Upper lobe of left lung (tissue), 6 donors: ENCODE results near the gene VPS13A. TPM values are rescaled to one million over a fixed set of nuclear protein-coding genes. Genes with fewer than 3 reads are reported as not detected.

Experiments
- ATAC-seq, 2 donors: fragments of 200-7000 bp; cut with Tn5 transposase; one replicate each; pipeline ENCODE4 v1.9.1; 2022; ENCODE audit warnings: mild to moderate bottlenecking in 2 of 2, moderate library complexity in 2 of 2; ENCODE audit not compliant: low FRiP score in 2 of 2
- DNase-seq, 2 donors: peaks; one replicate each; pipeline ENCODE4 v3.0.0-alpha.2; 2019 to 2020
- H3K27ac ChIP-seq, 4 donors: fragments of 200-600 bp; sonication (generic); one replicate each; pipeline ENCODE4 v1.5.1; 2016 to 2019
- H3K27me3 ChIP-seq, 4 donors: fragments of 200-600 bp; sonication (generic); one replicate each; pipeline ENCODE4 v1.5.1; 2017 to 2019
- H3K36me3 ChIP-seq, 4 donors: fragments of 200-600 bp; sonication (generic); one replicate each; pipeline ENCODE4 v1.5.1; 2016 to 2019
- H3K4me1 ChIP-seq, 4 donors: fragments of 200-600 bp; sonication (generic); one replicate each; pipeline ENCODE4 v1.5.1; 2018 to 2019
- H3K4me3 ChIP-seq, 4 donors: fragments of 200-600 bp; sonication (generic); one replicate each; pipeline ENCODE4 v1.5.1; 2017 to 2019; ENCODE audit warnings: mild to moderate bottlenecking in 2 of 4, moderate library complexity in 1 of 4
- H3K9me3 ChIP-seq, 4 donors: fragments of 200-600 bp; sonication (generic); one replicate each; pipeline ENCODE4 v1.5.1; 2018 to 2019
- EP300 ChIP-seq, 4 donors: sonication (generic); formaldehyde crosslinking; IDR thresholded peaks; one replicate each; pipeline ENCODE4 v1.5.1; 2017; ENCODE audit warnings: antibody characterized with exemption in 4 of 4, control low read depth in 2 of 4
- POLR2A ChIP-seq, 4 donors: fragments of 450-650 bp; IDR thresholded peaks; one replicate each; pipeline ENCODE4 v1.5.1; 2016 to 2017; ENCODE audit warnings: antibody characterized with exemption in 4 of 4, mild to moderate bottlenecking in 2 of 4
- POLR2AphosphoS5 ChIP-seq, 2 donors: sonication (generic); formaldehyde crosslinking; IDR thresholded peaks; one replicate each; pipeline ENCODE4 v1.5.1; 2017; ENCODE audit warnings: antibody characterized with exemption in 2 of 2
- WGBS, 2 donors: methylation state at CpG; one replicate each; pipeline ENCODE4 v1.1.5; 2017 to 2018; 5-methylcytosine and 5-hydroxymethylcytosine counted together
- total RNA-seq, 6 donors: library from RNA; depleted of rRNA in 4 of 6; stranded (reverse); fragments of >200 nt in 4 of 6; gene quantifications; one replicate each; pipeline versions ENCODE4 v1.1.0 to v1.2.1, GENCODE V29; 2016 to 2021
- TF ChIP-seq, protein P1 (sequence below), 6 experiments: fragments of 450-650 bp in 4 of 6; fragments of 200-600 bp in 2 of 6; sonication (generic) in 2 of 6; IDR thresholded peaks; one replicate each; pipeline ENCODE4 v1.5.1; 2016 to 2019; ENCODE audit warnings: antibody characterized with exemption in 6 of 6
- donor health status: DM: no; HTN: no; CAD: no; lungs with moderate emphysema.
- donor health status: DM: no; HTN: yes; CAD: no; lungs with severe emphysema.

Gene VPS13A
- total RNA-seq, 6 donors from 2014 or later, result 21.6 to 90.0 (median 31.4) TPM

DNA sequence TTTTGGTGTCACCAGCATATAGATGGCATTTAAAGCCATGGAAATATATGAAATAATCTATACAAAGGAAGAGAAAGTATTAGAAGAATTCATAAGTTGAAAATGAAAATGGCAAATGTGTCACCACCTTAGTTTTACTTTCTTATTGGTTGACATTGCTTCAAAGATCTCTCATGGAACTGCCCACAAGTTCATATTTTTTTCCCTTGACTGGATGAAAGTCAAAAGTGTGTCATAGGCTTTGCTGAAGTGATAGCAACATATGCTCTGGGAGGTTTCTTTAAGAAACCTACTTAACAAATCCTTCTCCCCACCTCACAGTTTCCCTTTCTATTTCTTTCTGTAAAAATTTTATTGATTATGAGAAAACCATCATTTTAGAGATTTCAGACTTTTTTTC lies 127.2 kb downstream of the VPS13A start:
- ATAC-seq, result no peak
- Histone ChIP-seq H3K4me1 (no peaks in the 10 kb centered on the region), H3K36me3 (no peaks in the 10 kb centered on the region), H3K27ac (no peak overlapping the region), H3K4me3 (no peak overlapping the region), H3K27me3 (no peaks in the 10 kb centered on the region), H3K9me3 (no peaks in the 10 kb centered on the region)
- DNase-seq, result no peak
- TF ChIP-seq EP300 (IDR thresholded peaks at IDR 0.05), result no peak
- no peak for TF ChIP-seq POLR2AphosphoS5 (IDR thresholded peaks at IDR 0.05)
- TF ChIP-seq, protein P1, sequence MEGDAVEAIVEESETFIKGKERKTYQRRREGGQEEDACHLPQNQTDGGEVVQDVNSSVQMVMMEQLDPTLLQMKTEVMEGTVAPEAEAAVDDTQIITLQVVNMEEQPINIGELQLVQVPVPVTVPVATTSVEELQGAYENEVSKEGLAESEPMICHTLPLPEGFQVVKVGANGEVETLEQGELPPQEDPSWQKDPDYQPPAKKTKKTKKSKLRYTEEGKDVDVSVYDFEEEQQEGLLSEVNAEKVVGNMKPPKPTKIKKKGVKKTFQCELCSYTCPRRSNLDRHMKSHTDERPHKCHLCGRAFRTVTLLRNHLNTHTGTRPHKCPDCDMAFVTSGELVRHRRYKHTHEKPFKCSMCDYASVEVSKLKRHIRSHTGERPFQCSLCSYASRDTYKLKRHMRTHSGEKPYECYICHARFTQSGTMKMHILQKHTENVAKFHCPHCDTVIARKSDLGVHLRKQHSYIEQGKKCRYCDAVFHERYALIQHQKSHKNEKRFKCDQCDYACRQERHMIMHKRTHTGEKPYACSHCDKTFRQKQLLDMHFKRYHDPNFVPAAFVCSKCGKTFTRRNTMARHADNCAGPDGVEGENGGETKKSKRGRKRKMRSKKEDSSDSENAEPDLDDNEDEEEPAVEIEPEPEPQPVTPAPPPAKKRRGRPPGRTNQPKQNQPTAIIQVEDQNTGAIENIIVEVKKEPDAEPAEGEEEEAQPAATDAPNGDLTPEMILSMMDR (IDR thresholded peaks at IDR 0.05), result no peak

DNA sequence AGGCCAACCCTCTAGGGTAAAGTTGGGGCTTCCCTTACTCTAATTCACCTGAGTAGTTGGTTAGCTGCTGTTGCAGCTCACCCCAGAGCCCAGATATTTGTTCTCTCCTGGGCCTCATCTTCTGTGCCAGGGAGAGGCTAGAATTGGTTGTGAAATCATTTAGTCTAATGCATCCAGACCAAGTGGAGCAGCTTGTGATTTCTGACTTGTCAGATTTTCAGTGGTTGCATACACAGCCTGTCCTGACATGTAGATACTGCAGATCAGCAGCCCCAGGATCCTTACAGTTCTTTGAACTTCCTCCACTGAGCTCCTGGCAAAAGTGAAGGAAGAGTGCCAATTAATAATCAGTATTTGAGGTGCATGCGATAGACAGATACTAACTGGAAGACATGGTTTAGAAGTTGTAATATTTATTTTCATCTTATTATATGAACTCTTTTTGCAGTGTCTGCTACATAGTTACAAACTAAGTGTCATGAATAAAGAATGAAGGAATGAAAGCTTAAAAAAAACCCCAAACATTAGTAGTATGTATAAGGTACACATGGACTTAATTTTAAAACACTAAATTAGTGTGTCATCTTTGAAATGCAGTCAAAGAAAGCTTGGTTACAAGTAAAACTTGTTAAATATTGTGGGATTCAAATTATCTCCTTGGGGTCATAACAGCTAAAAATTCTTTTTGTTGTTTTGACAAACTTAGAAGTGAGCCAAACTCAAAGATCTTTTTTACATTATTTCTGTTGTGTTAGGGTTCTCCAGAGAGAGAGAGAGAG lies 128.5 kb downstream of the VPS13A start:
- Histone ChIP-seq H3K4me3 (no peak overlapping the region), H3K27me3 (no peaks in the 10 kb centered on the region), H3K4me1 (no peaks in the 10 kb centered on the region), H3K36me3 (peaks cover 0 to 3% (median 0%) of the 10 kb centered on the region in 4 donors), H3K9me3 (no peaks in the 10 kb centered on the region), H3K27ac (no peak overlapping the region)
- WGBS, 2 donors, result 89 to 97% methylated on average over 1 of the region's 1 CpG
- ATAC-seq, result no peak
- DNase-seq, result no peak
- TF ChIP-seq, protein P1 (IDR thresholded peaks at IDR 0.05), result no peak
- TF ChIP-seq POLR2A (IDR thresholded peaks at IDR 0.05), result no peak
- no peak for TF ChIP-seq POLR2AphosphoS5 (IDR thresholded peaks at IDR 0.05)
- no peak for TF ChIP-seq EP300 (IDR thresholded peaks at IDR 0.05)

GRCh38 chr9:77307166-77307565 lies 129.8 kb downstream of the VPS13A start:
- no peak overlapping the region for H3K4me3 ChIP-seq
- no peaks in the 10 kb centered on the region for H3K4me1 ChIP-seq
- no peak for DNase-seq
- no peaks in the 10 kb centered on the region for H3K27me3 ChIP-seq
- H3K36me3 ChIP-seq, result peaks cover 0 to 4% (median 0%) of the 10 kb centered on the region in 4 donors
- H3K9me3 ChIP-seq, result no peaks in the 10 kb centered on the region
- H3K27ac ChIP-seq, result no peak overlapping the region
- WGBS, 2 donors, result 95 to 96% methylated on average over 2 of the region's 2 CpGs
- ATAC-seq, result no peak
- TF ChIP-seq POLR2AphosphoS5 (IDR thresholded peaks at IDR 0.05), result no peak

DNA sequence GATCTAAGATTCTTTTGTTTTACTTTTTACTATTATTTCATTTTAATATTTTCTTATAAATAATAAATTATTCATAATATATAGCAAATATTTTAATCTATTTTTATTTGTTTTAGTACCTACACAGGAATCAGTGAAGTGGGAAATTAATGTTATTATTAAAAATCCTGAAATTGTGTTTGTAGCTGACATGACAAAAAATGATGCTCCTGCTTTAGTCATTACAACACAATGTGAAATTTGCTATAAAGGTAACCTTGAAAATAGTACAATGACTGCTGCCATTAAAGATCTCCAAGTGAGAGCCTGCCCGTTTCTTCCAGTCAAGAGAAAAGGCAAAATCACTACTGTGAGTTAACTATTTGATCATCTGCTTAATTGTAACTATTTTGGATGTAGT lies 138.7 kb downstream of the VPS13A start:
- H3K27ac ChIP-seq, result no peak overlapping the region
- DNase-seq (no peak), ATAC-seq (no peak)
- H3K36me3 ChIP-seq, result peaks cover 0 to 4% (median 0%) of the 10 kb centered on the region in 4 donors
- no peaks in the 10 kb centered on the region for H3K27me3 ChIP-seq
- H3K9me3 ChIP-seq, result no peaks in the 10 kb centered on the region
- H3K4me1 ChIP-seq, result no peaks in the 10 kb centered on the region
- 91 to 95% methylated on average over 1 of the region's 1 CpG for WGBS, 2 donors
- TF ChIP-seq POLR2AphosphoS5 (IDR thresholded peaks at IDR 0.05), result no peak
- no peak for TF ChIP-seq EP300 (IDR thresholded peaks at IDR 0.05)
- no peak for TF ChIP-seq POLR2A (IDR thresholded peaks at IDR 0.05)
- TF ChIP-seq, protein P1 (IDR thresholded peaks at IDR 0.05), result no peak
- no peak overlapping the region for H3K4me3 ChIP-seq

GRCh38 chr9:77325058-77325457 lies 147.7 kb downstream of the VPS13A start:
- H3K27ac ChIP-seq, result no peak overlapping the region
- no peak overlapping the region for H3K4me3 ChIP-seq
- no peaks in the 10 kb centered on the region for H3K27me3 ChIP-seq
- DNase-seq (no peak), ATAC-seq (no peak)
- H3K9me3 ChIP-seq, result no peaks in the 10 kb centered on the region
- H3K4me1 ChIP-seq, result no peaks in the 10 kb centered on the region
- peaks cover 0 to 22% (median 2%) of the 10 kb centered on the region in 4 donors for H3K36me3 ChIP-seq
- WGBS, 2 donors, result 97 to 98% methylated on average over 5 of the region's 5 CpGs
- TF ChIP-seq, protein P1 (IDR thresholded peaks at IDR 0.05), result no peak
- TF ChIP-seq POLR2AphosphoS5 (IDR thresholded peaks at IDR 0.05) (no peak), POLR2A (IDR thresholded peaks at IDR 0.05) (no peak), EP300 (IDR thresholded peaks at IDR 0.05) (no peak)
